Measurements from ENCODE around the gene HS6ST3.

HS6ST3 gene

GRCh38 chr13:96860882-96861281 lies 771.0 kb downstream of the HS6ST3 start:
- Histone ChIP-seq H3K4me2 (ENCODE audit: low read length) (no peak overlapping the region), H3K36me3 (ENCODE audit: insufficient read depth, low read length) (no peaks in the 10 kb centered on the region), H3K79me2 (ENCODE audit: insufficient read depth, low read length) (no peaks in the 10 kb centered on the region), H3K9ac (ENCODE audit: low read length) (no peak overlapping the region), H3K4me3 (ENCODE audit: low read depth, low read length, poor library complexity, severe bottlenecking) (no peak overlapping the region), H3F3A (ENCODE audit: insufficient read depth, low read length) (no peaks in the 10 kb centered on the region), H3K27me3 (ENCODE audit: insufficient read depth, low read length) (no peaks in the 10 kb centered on the region), H3K27ac (ENCODE audit: low read depth, low read length, poor library complexity, severe bottlenecking) (no peak overlapping the region), H2AFZ (ENCODE audit: low read length) (no peak overlapping the region), H3K9me2 (ENCODE audit: low read depth, low read length) (no peaks in the 10 kb centered on the region), H3K4me1 (ENCODE audit: insufficient read depth, low read length, severe bottlenecking) (no peaks in the 10 kb centered on the region), H4K20me1 (ENCODE audit: insufficient read depth, low read length) (no peaks in the 10 kb centered on the region), H3K9me3 (ENCODE audit: low read length) (no peaks in the 10 kb centered on the region; the same call in 1 of the 2 replicates)
- TF ChIP-seq EZH2 (IDR thresholded peaks at IDR 0.05; ENCODE audit: borderline replicate concordance, low read length) (no peak), CTCF (IDR thresholded peaks at IDR 0.05; ENCODE audit: low read length) (no peak)

- Histone ChIP-seq H3K9me3 (ENCODE audit: low read length) (no peaks in the 10 kb centered on the region; the same call in 1 of the 2 replicates), H3K27me3 (ENCODE audit: insufficient read depth, low read length) (no peaks in the 10 kb centered on the region)
- TF ChIP-seq EZH2 (IDR thresholded peaks at IDR 0.05; ENCODE audit: borderline replicate concordance, low read length), result no peak
- no peak for TF ChIP-seq CTCF (IDR thresholded peaks at IDR 0.05; ENCODE audit: low read length)
Measured at GRCh38 chr13:96862093-96862492, 772.2 kb downstream of the HS6ST3 start.

GRCh38 chr13:96862999-96863398 lies 773.1 kb downstream of the HS6ST3 start:
- Histone ChIP-seq H3K36me3 (ENCODE audit: insufficient read depth, low read length) (no peaks in the 10 kb centered on the region), H3K4me2 (ENCODE audit: low read length) (no peak overlapping the region), H3K27me3 (ENCODE audit: insufficient read depth, low read length) (no peaks in the 10 kb centered on the region), H3K9me3 (ENCODE audit: low read length) (no peaks in the 10 kb centered on the region; the same call in 1 of the 2 replicates), H3K9ac (ENCODE audit: low read length) (no peak overlapping the region), H3K4me1 (ENCODE audit: insufficient read depth, low read length, severe bottlenecking) (no peaks in the 10 kb centered on the region), H3K79me2 (ENCODE audit: insufficient read depth, low read length) (no peaks in the 10 kb centered on the region), H2AFZ (ENCODE audit: low read length) (no peak overlapping the region), H4K20me1 (ENCODE audit: insufficient read depth, low read length) (no peaks in the 10 kb centered on the region), H3K9me2 (ENCODE audit: low read depth, low read length) (no peaks in the 10 kb centered on the region), H3F3A (ENCODE audit: insufficient read depth, low read length) (no peaks in the 10 kb centered on the region), H3K27ac (ENCODE audit: low read depth, low read length, poor library complexity, severe bottlenecking) (no peak overlapping the region), H3K4me3 (ENCODE audit: low read depth, low read length, poor library complexity, severe bottlenecking) (no peak overlapping the region)
- TF ChIP-seq CTCF (IDR thresholded peaks at IDR 0.05; ENCODE audit: low read length) (no peak), EZH2 (IDR thresholded peaks at IDR 0.05; ENCODE audit: borderline replicate concordance, low read length) (no peak)

More at GRCh38 chr13:96862093-96862492, 772.2 kb downstream of the HS6ST3 start:
- Histone ChIP-seq H3K4me2 (ENCODE audit: low read length) (no peak overlapping the region), H3K9ac (ENCODE audit: low read length) (no peak overlapping the region), H3K79me2 (ENCODE audit: insufficient read depth, low read length) (no peaks in the 10 kb centered on the region), H2AFZ (ENCODE audit: low read length) (no peak overlapping the region), H4K20me1 (ENCODE audit: insufficient read depth, low read length) (no peaks in the 10 kb centered on the region), H3F3A (ENCODE audit: insufficient read depth, low read length) (no peaks in the 10 kb centered on the region), H3K4me1 (ENCODE audit: insufficient read depth, low read length, severe bottlenecking) (no peaks in the 10 kb centered on the region), H3K4me3 (ENCODE audit: low read depth, low read length, poor library complexity, severe bottlenecking) (no peak overlapping the region), H3K36me3 (ENCODE audit: insufficient read depth, low read length) (no peaks in the 10 kb centered on the region), H3K27ac (ENCODE audit: low read depth, low read length, poor library complexity, severe bottlenecking) (no peak overlapping the region), H3K9me2 (ENCODE audit: low read depth, low read length) (no peaks in the 10 kb centered on the region)

Data from OCI-LY1 (cell line).